HG03442 (cell line): ENCODE results near the gene KCTD17.
"Not testable (repeated sequence)": the region's sequence is repeated elsewhere in the genome, so short reads cannot be mapped to it uniquely, and the experiment has no call there.

ENCODE experiments used
- ATAC-seq: cut with Tn5 transposase; IDR thresholded peaks from one replicate; pipeline ENCODE4 v1.9.1; 2021; ENCODE audit warnings: mild to moderate bottlenecking, moderate library complexity; ENCODE audit not compliant: unreplicated experiment

The KCTD17 gene

GRCh38 chr22:37059876-37060449 lies 8.4 kb downstream of the KCTD17 start:
- no peak for ATAC-seq

- no peak for ATAC-seq
Observed at GRCh38 chr22:37060801-37061610, 9.5 kb downstream of the KCTD17 start.

DNA sequence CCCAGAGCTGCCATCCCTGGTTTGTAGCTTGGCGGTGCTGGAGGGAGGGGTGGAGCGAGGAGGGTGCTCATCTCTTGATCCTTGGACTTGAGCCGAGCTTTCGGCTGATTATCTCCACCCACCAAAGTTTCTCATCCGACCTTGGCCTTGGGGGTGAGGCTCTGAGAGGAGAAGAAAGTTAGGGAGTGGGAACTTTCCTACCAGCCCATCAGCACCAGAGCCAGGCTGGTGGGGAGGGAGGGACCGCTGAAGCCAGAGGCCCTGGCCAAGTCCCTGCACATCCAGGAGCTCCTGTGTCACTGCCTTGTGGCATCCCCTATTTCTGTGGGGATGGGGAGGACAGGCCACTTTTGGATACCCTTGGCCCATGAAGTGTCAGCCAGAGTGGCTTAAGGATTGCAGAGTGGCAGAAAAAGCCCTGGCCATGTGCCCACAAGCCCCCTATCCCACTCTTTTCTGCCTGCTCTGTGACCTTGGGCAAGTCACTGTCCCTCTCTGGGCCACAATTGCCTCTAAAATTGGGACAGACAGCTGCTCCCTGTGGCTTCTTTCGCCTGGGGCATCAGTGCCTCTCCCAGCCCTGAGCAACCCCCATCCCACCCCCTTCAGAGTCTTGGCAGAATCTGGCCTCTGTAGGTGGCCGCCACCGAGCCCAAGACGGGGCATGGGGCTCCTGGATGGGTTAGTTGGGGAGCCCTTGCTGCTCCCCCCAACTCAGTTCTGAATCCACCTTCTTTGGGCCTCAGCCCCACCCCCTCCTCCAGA lies 10.3 kb downstream of the KCTD17 start:
- ATAC-seq: no peak

DNA sequence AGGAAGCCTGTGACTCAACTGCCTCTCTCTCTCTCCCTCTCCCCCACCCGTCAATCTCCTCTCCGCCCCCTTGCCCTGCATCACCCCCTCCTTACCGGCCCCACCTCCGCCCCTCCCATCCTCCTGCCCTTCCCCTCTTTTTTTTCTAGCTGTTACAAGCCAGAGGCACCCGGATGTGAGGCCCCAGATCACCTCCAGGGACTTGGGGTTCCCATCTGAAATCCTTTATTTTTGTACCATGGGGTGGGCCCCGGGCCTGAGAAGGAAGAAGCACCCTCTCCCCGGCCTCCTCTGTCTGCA lies 10.8 kb downstream of the KCTD17 start:
- ATAC-seq: no peak

GRCh38 chr22:37062702-37063381 lies 11.3 kb downstream of the KCTD17 start:
- ATAC-seq: no peak

DNA sequence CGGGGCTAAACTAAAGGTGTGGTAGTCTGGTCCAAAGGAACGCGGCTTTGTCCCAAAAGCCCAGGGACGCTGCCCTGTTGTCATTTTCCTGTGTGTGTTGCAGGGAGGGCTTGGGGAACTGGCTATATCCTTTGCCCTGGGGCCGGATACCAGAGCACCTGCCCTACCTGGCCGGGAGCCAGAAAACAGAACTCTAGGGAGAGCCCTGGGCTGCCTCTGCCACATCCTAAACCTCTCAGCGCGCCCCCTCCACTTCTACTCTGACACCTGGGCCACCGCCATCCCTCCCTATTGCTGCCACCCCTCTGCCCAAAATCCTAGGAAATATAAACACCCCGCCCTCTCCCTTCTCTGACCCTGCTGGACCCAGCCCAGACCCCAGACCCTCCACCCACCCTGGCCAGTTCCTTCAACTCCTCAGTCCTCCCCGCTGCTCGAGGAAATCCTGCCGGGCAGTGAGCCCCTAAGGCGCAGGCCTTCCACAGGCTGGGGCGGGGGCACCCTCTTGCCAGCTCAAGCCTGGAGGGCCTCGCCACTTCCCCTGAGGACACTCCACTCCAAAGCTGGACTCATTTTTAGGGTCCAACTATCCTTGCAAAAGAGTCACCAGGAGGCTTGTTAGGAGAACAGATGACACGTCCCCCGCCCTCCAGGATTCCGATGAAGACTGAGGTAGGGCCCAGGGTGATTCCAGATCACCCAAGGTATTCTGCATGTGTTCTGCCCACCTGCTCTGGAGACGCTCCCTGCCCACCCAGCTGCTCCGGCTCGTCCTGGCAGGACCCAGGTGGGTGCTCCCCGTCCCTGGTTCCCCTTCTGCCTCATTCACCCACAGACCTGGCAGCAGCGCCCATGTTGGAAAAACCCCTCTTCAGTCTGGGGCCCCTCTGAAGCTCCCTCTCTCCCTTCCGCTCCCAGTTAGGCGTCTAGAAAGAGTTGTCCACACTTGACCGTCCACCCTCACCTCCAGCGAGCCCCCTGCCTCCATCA lies 12.2 kb downstream of the KCTD17 start:
- ATAC-seq: no peak

DNA sequence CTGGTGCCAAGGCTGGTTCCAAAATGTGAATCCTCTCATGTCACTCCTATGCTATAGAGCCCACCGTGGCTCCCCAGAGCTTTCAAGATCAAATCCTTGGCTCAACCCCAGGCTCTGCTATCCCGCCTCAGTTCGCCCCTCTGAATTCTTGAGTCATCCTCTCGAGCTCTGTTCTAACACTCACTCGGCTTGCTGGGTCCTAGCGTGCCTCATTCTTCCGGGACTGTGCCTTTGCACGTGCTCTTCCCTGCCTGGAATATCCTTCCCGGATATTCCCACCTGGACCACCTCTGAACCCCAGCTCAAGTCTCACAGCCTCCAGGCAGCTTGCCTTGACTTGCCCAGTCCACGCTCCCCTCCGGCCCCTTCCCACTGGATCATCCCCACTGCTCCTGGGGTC lies 13.0 kb downstream of the KCTD17 start:
- no peak for ATAC-seq

DNA sequence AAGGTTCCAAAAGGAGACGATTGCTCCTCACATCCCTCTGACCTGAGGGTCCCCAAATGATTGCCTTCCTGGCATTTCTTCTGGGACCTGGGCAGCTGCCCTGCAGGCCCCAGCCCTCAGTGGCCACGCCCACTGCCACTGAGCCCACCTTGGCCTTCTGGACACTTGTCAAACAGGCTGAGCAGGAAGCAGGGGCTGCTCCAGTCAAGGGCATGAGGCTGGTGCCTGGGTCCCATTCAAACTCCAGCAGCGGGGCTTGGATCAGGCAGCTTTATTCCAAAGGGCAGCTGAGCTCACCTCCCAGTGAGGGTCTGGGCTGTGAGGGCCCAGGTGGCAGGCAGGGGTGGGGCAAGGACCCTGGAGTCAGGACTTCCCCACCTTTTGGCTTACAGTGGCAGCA lies 13.6 kb downstream of the KCTD17 start:
- ATAC-seq: no peak

DNA sequence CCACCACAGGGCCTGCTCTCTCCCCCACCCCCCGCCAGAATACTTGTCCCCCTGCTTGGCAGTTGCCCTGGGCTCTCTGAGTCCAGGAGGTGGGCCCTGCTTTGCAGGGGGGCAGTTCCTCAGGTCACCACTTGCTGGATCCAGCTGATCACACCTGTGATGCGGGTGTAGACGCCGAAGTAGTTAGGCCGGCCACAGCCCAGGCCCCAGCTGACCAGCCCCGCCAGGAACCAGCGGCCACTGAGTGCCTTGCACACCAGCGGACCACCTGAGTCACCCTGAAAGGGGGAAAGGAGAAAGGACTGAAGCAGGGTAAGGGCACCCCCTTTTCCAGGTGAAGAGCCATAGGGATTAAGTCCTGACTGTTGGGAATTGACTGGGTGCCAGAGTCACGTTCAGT lies 14.4 kb downstream of the KCTD17 start:
- ATAC-seq: no peak

DNA sequence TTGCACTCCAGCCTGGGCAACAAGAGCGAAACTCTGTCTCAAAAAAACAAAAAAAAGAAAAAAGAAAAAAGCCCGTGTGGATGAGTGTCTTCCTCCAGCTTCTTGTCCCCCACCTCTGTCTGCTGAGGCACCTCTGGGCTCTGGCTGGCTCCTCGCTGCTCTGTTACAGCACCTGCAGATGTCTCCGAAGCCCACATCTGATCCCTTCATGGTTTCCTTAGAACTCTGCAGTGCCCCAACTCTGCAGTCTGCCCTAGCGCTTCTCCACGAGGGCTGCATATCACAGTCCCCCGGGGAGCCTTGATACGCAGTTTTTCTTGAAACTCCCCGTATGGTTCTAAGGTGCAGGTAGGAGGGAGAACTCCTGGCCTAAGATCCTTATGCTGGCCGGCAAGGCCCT lies 15.9 kb downstream of the KCTD17 start:
- no peak for ATAC-seq

GRCh38 chr22:37068859-37069258 lies 17.3 kb downstream of the KCTD17 start:
- ATAC-seq: no peak

DNA sequence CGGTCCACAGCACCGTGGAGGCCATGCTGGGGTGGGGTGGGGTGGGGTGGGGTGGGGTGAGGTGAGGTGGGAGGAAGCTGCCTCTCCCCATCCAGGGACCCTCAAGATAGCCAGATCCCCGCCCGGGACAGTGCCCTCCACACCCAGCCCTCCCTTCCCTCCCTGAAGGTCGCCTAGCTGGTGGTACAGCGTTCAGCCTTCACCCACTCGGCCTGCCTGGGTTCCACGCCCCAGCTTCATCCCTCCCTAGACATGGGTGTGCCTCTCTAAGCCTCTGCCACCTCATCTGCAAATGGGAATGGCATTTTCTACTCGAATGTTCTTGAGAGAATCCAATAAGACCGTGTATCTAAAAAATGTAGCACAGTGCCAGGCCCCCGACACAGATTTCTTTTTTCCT lies 17.8 kb downstream of the KCTD17 start:
- ATAC-seq: no peak

GRCh38 chr22:37069719-37070118 lies 18.2 kb downstream of the KCTD17 start:
- no peak for ATAC-seq

DNA sequence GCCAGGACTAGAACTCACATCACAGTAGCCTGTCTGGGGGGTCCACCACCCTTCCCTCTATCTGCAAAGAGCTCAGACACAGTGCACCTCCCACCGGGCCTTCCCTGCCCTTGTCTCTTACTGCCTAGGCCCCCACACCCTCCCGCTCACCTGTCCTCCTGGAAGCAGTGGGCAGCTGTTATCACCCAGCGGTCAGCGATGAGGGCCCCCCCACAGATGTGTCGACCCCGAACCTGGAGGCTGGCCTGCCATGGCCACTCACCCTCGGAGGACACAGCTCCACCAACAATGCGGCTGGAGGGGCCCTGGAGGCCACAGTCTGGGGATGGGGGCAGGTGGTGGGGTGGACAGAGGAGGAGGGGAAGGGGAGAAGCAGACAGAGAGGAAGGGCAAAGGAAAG lies 18.8 kb downstream of the KCTD17 start:
- no peak for ATAC-seq

DNA sequence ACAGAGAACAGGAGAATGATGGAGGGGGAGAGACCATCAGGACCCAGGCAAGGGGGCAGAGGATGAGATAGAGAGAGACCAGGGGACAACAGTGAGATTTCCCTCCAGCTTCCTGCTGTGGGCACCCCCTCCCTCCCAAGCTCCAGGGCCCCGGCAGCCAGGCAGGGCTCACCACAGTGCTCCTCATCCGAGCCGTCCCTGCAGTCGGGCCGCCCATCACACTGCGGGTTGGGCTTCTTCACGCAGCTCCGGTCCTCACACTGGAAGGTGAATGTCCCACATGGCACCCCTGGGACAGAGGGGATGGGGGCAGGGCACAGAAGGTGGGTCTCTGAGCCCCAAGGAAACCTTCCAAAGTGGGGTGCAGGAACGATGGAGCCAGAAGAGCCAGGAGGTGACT lies 19.2 kb downstream of the KCTD17 start:
- ATAC-seq: no peak

- ATAC-seq: not testable (repeated sequence)
Observed at GRCh38 chr22:37071850-37072592, 20.5 kb downstream of the KCTD17 start.

GRCh38 chr22:37072673-37073072 lies 21.1 kb downstream of the KCTD17 start:
- no peak for ATAC-seq

DNA sequence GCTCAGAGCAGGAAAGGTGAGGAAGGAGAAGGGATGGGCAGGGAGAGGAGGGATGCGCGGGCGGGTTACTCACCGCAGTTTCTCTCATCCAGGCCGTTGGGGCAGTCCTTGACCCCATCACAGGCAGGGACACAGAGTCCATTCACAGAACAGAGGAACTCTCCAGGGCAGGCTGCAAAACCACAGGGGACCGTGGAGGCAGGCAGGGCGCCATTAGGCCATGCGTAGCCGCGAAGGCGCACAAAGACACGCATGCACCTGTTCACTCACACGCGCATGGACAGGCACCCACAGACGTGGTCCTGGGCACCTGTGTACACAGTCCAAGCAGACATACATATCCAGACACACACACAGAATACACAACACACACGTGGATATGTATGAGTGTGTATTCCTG lies 23.0 kb downstream of the KCTD17 start:
- no peak for ATAC-seq

GRCh38 chr22:37075046-37075445 lies 23.5 kb downstream of the KCTD17 start:
- ATAC-seq: no peak
